GM12875 (cell line): ENCODE data around the gene THRB.

Experiments used
- H3K4me3 ChIP-seq: one replicate; pipeline ENCODE4 v1.5.1; 2011; ENCODE audit warnings: low read depth, low read length, control low read depth
- CTCF ChIP-seq: IDR thresholded peaks from 2 replicates; pipeline ENCODE4 v1.5.1; 2011; ENCODE audit warnings: low read depth, mild to moderate bottlenecking, control low read depth, inconsistent platforms, low read length, moderate library complexity, borderline replicate concordance; ENCODE audit not compliant: insufficient read depth

The THRB gene

GRCh38 chr3:24512564-24513197 is 18.0 kb upstream of the THRB start:
- TF ChIP-seq CTCF, result no peak
- H3K4me3 ChIP-seq, result no peak overlapping the region

GRCh38 chr3:24510030-24510648 is 15.5 kb upstream of the THRB start:
- no peak overlapping the region for H3K4me3 ChIP-seq
- TF ChIP-seq CTCF, result no peak

- no peak overlapping the region for H3K4me3 ChIP-seq
- no peak for TF ChIP-seq CTCF
These were observed 13.8 kb upstream of the THRB start for GRCh38 chr3:24508423-24508839.

- no peak overlapping the region for H3K4me3 ChIP-seq
- no peak for TF ChIP-seq CTCF
These were observed 13.2 kb upstream of the THRB start for GRCh38 chr3:24507776-24508422.

GRCh38 chr3:24506966-24507775 is 12.5 kb upstream of the THRB start:
- H3K4me3 ChIP-seq, result no peak overlapping the region
- no peak for TF ChIP-seq CTCF

- no peak for TF ChIP-seq CTCF
- H3K4me3 ChIP-seq, result no peak overlapping the region
These were observed 11.3 kb upstream of the THRB start for GRCh38 chr3:24505691-24506550.
